H9 (cell line): ENCODE data around the gene CDC37L1. TPM values are rescaled to one million over a fixed set of nuclear protein-coding genes. Genes with fewer than 3 reads are reported as not detected.

Source experiments
- DNase-seq: peaks from one replicate; pipeline ENCODE4 v3.0.0-alpha.2; 2017
- H2AFZ ChIP-seq: one replicate; pipeline ENCODE4 v1.6.1; 2013; ENCODE audit warnings: mild to moderate bottlenecking, low read length, control low read depth, moderate library complexity
- H2AK5ac ChIP-seq: 2 replicates; pipeline ENCODE4 v1.6.1; 2013; ENCODE audit warnings: low read length, control low read depth, mixed read lengths; ENCODE audit not compliant: insufficient read length
- H2BK120ac ChIP-seq: one replicate; pipeline ENCODE4 v1.6.1; 2013; ENCODE audit warnings: low read depth, mild to moderate bottlenecking, low read length, control low read depth, inconsistent platforms; ENCODE audit not compliant: poor library complexity, severe bottlenecking
- H2BK12ac ChIP-seq: 2 replicates; pipeline ENCODE4 v1.6.1; 2013; ENCODE audit warnings: low read length, control low read depth, mixed read lengths, low read depth; ENCODE audit not compliant: insufficient read length
- H2BK15ac ChIP-seq: 2 replicates; pipeline ENCODE4 v1.6.1; 2013; ENCODE audit warnings: low read depth, low read length, control low read depth
- H2BK20ac ChIP-seq: one replicate; pipeline ENCODE4 v1.6.1; 2013; ENCODE audit warnings: low read depth, mild to moderate bottlenecking, low read length, control low read depth, inconsistent platforms; ENCODE audit not compliant: poor library complexity, severe bottlenecking
- H2BK5ac ChIP-seq: 2 replicates; pipeline ENCODE4 v1.6.1; 2013; ENCODE audit warnings: low read length, control low read depth, mixed read lengths; ENCODE audit not compliant: insufficient read length
- H3K14ac ChIP-seq: 2 replicates; pipeline ENCODE4 v1.6.1; 2013; ENCODE audit warnings: low read length, control low read depth; ENCODE audit not compliant: insufficient read depth
- H3K18ac ChIP-seq: 2 replicates; pipeline ENCODE4 v1.6.1; 2013; ENCODE audit warnings: low read depth, mild to moderate bottlenecking, mixed read lengths, low read length, control low read depth; ENCODE audit not compliant: insufficient read length
- H3K23ac ChIP-seq: 2 replicates; pipeline ENCODE4 v1.6.1; 2013; ENCODE audit warnings: low read length, control low read depth, mixed read lengths, low read depth; ENCODE audit not compliant: insufficient read length
- H3K23me2 ChIP-seq: 2 replicates; pipeline ENCODE4 v1.6.1; 2013; ENCODE audit warnings: low read depth, mild to moderate bottlenecking, mixed read lengths, low read length, control low read depth; ENCODE audit not compliant: insufficient read length, poor library complexity, severe bottlenecking
- H3K27ac ChIP-seq: 2 replicates; pipeline ENCODE4 v1.5.1; 2013; ENCODE audit warnings: low read length, control low read depth, mixed read lengths, low read depth; ENCODE audit not compliant: insufficient read length
- H3K27me3 ChIP-seq: 2 replicates; pipeline ENCODE4 v1.6.1; 2013; ENCODE audit warnings: low read length, control low read depth, inconsistent platforms; ENCODE audit not compliant: insufficient read depth
- H3K4ac ChIP-seq: 2 replicates; pipeline ENCODE4 v1.6.1; 2013; ENCODE audit warnings: low read depth, mild to moderate bottlenecking, control low read depth, inconsistent platforms, low read length, moderate library complexity
- H3K4me1 ChIP-seq: 2 replicates; pipeline ENCODE4 v1.6.1; 2013; ENCODE audit warnings: low read length, control low read depth, inconsistent platforms; ENCODE audit not compliant: insufficient read depth
- H3K4me2 ChIP-seq: 2 replicates; pipeline ENCODE4 v1.6.1; 2013; ENCODE audit warnings: low read length, control low read depth, mixed read lengths; ENCODE audit not compliant: insufficient read length, insufficient read depth
- H3K56ac ChIP-seq: 2 replicates; pipeline ENCODE4 v1.6.1; 2013; ENCODE audit warnings: low read depth, mild to moderate bottlenecking, mixed read lengths, low read length, control low read depth; ENCODE audit not compliant: insufficient read length
- H3K79me1 ChIP-seq: 2 replicates; pipeline ENCODE4 v1.6.1; 2013; ENCODE audit warnings: low read depth, mild to moderate bottlenecking, moderate library complexity, low read length, control low read depth, inconsistent platforms; ENCODE audit not compliant: insufficient read depth, poor library complexity, severe bottlenecking
- H3K79me2 ChIP-seq: 2 replicates; pipeline ENCODE4 v1.6.1; 2013; ENCODE audit warnings: low read length, control low read depth, inconsistent platforms; ENCODE audit not compliant: insufficient read depth
- H3K9ac ChIP-seq: 2 replicates; pipeline ENCODE4 v1.6.1; 2013; ENCODE audit warnings: low read length, control low read depth, mixed read lengths; ENCODE audit not compliant: insufficient read length; ENCODE audit errors: extremely low read depth
- H3K9me3 ChIP-seq: one replicate; pipeline ENCODE4 v1.6.1; 2013; ENCODE audit warnings: low read depth, low read length, inconsistent platforms; ENCODE audit not compliant: control insufficient read depth
- H3T11ph ChIP-seq: one replicate; pipeline ENCODE4 v1.6.1; 2013; ENCODE audit warnings: mild to moderate bottlenecking, low read length, control low read depth, inconsistent platforms
- H4K20me1 ChIP-seq: one replicate; pipeline ENCODE4 v1.6.1; 2013; ENCODE audit not compliant: control insufficient read depth, insufficient read length, insufficient read depth
- H4K5ac ChIP-seq: 2 replicates; pipeline ENCODE4 v1.6.1; 2013; ENCODE audit warnings: low read depth, mild to moderate bottlenecking, mixed read lengths, low read length, control low read depth; ENCODE audit not compliant: insufficient read length
- H4K8ac ChIP-seq: replicated peaks from 2 replicates; pipeline ENCODE4 v1.6.1; 2013; ENCODE audit warnings: low read length, control low read depth, mixed read lengths, low read depth; ENCODE audit not compliant: insufficient read length
- H4K91ac ChIP-seq: 2 replicates; pipeline ENCODE4 v1.6.1; 2013; ENCODE audit warnings: low read depth, mild to moderate bottlenecking, moderate library complexity, mixed read lengths, low read length, control low read depth; ENCODE audit not compliant: insufficient read length
- H3K27ac Mint-ChIP-seq, 3 experiments: 2 replicates in 2 of 3; 3 replicates in 1 of 3; pipeline ENCODE4 v1.8.0; 2020 to 2021; ENCODE audit warnings: mixed read lengths in 3 of 3, mild to moderate bottlenecking in 1 of 3, moderate library complexity in 1 of 3
- H3K27me3 Mint-ChIP-seq: 2 replicates; pipeline ENCODE4 v1.8.0; 2021; ENCODE audit warnings: low read depth, mild to moderate bottlenecking, moderate library complexity, mixed read lengths
- H3K36me3 Mint-ChIP-seq, 3 experiments: 2 replicates in 2 of 3; 3 replicates in 1 of 3; pipeline ENCODE4 v1.8.0; 2020 to 2021; ENCODE audit warnings: low read depth in 3 of 3, mixed read lengths in 3 of 3; ENCODE audit not compliant: insufficient read depth in 1 of 3
- H3K4me1 Mint-ChIP-seq, 2 experiments: 2 replicates each; pipeline ENCODE4 v1.8.0; 2020; ENCODE audit warnings: mixed read lengths in 2 of 2
- H3K4me3 Mint-ChIP-seq, 2 experiments: 2 replicates in 1 of 2; 3 replicates in 1 of 2; pipeline ENCODE4 v1.8.0; 2020 to 2021; ENCODE audit warnings: mild to moderate bottlenecking in 2 of 2, mixed read lengths in 2 of 2, moderate library complexity in 1 of 2
- H3K9me3 Mint-ChIP-seq, 2 experiments: 2 replicates in 1 of 2; 3 replicates in 1 of 2; pipeline ENCODE4 v1.8.0; 2020; ENCODE audit warnings: mild to moderate bottlenecking in 2 of 2, mixed read lengths in 2 of 2, moderate library complexity in 1 of 2
- WGBS: extraction: QIAGEN DNeasy Blood & Tissue Kit; methylation state at CpG from one replicate; pipeline ENCODE4 v1.1.7; 2013; ENCODE audit warnings: missing lambda C conversion rate, low lambda C conversion rate, mixed read lengths; ENCODE audit not compliant: insufficient read length; ENCODE audit errors: extremely low coverage; 5-methylcytosine and 5-hydroxymethylcytosine counted together
- total RNA-seq: library from RNA; stranded (reverse); gene quantifications from 2 replicates; pipeline ENCODE4 v1.2.1, GENCODE V29; 2021
- TF ChIP-seq, protein P1 (sequence below): fragments of 200-600 bp; sonication (generic); conservative IDR thresholded peaks from 3 replicates; pipeline ENCODE4 v1.8.0; 2021; ENCODE audit warnings: antibody characterized with exemption, mild to moderate bottlenecking

Gene CDC37L1
- total RNA-seq, 1 experiment from 2014 or later, result 17.6 TPM

DNA sequence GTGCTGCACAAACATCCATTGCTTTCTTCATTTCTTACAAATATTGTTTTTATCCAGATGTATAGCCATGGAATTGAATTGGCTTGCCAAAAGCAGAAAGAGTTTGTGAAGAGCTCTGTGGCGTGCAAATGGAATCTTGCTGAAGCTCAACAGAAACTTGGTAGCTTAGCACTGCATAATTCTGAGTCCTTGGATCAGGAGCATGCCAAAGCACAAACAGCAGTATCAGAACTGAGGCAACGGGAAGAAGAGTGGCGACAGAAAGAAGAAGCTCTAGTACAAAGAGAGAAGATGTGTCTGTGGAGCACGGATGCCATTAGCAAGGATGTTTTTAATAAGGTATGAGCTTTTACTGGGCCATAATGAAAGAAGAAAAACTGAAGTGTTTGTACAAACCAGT, 5.5 kb downstream of the CDC37L1 start:
- Histone ChIP-seq H3K4me2 (no peak overlapping the region), H3K23me2 (peaks cover 7% of the 10 kb centered on the region), H3K27me3 (no peaks in the 10 kb centered on the region), H3K79me2 (peaks cover 8% of the 10 kb centered on the region; the same call in 1 of the 2 replicates), H3K4ac (no peak overlapping the region), H3K79me1 (no peaks in the 10 kb centered on the region), H2BK20ac (no peak overlapping the region), H2BK5ac (no peak overlapping the region), H4K20me1 (no peaks in the 10 kb centered on the region), H4K8ac (no peak overlapping the region), H2AK5ac (no peak overlapping the region), H3T11ph (no peak overlapping the region), H3K4me1 (no peaks in the 10 kb centered on the region; the same call in 1 of the 2 replicates), H4K5ac (no peak overlapping the region), H4K91ac (no peak overlapping the region), H2BK12ac (no peak overlapping the region), H2AFZ (no peak overlapping the region), H3K18ac (no peak overlapping the region), H3K9ac (no peak overlapping the region), H3K56ac (no peak overlapping the region), H3K14ac (no peak overlapping the region), H2BK120ac (no peak overlapping the region), H2BK15ac (no peak overlapping the region), H3K9me3 (no peaks in the 10 kb centered on the region), H3K23ac (no peak overlapping the region), H3K27ac (no peak overlapping the region)
- DNase-seq, result no peak
- no CpG with 5 or more reads among the region's 4 CpGs for WGBS
- TF ChIP-seq, protein P1, sequence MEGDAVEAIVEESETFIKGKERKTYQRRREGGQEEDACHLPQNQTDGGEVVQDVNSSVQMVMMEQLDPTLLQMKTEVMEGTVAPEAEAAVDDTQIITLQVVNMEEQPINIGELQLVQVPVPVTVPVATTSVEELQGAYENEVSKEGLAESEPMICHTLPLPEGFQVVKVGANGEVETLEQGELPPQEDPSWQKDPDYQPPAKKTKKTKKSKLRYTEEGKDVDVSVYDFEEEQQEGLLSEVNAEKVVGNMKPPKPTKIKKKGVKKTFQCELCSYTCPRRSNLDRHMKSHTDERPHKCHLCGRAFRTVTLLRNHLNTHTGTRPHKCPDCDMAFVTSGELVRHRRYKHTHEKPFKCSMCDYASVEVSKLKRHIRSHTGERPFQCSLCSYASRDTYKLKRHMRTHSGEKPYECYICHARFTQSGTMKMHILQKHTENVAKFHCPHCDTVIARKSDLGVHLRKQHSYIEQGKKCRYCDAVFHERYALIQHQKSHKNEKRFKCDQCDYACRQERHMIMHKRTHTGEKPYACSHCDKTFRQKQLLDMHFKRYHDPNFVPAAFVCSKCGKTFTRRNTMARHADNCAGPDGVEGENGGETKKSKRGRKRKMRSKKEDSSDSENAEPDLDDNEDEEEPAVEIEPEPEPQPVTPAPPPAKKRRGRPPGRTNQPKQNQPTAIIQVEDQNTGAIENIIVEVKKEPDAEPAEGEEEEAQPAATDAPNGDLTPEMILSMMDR, result no peak
- Mint-ChIP-seq H3K4me3 (no peak overlapping the region), H3K36me3 (peaks cover 5 to 20% (median 17%) of the 10 kb centered on the region in 3 experiments; a peak in 6 of 7 replicates), H3K27me3 (no peaks in the 10 kb centered on the region), H3K4me1 (peaks cover 0 to 2% of the 10 kb centered on the region in 2 experiments; a peak in 1 of 4 replicates), H3K27ac (no peak overlapping the region), H3K9me3 (no peaks in the 10 kb centered on the region)
